ENCODE measurements around the gene ZFY. TPM values are rescaled to one million over a fixed set of nuclear protein-coding genes. Genes with fewer than 3 reads are reported as not detected.

The ZFY gene
- total RNA-seq, 1 experiment from 2014 or later, result 3.5 TPM

- TF ChIP-seq MAX (IDR thresholded peaks at IDR 0.05) (no peak), CBX3 (IDR thresholded peaks at IDR 0.05; ENCODE audit: low read depth) (no peak), FOSL1 (IDR thresholded peaks at IDR 0.05; ENCODE audit: low read depth) (no peak), RAD21 (IDR thresholded peaks at IDR 0.05; ENCODE audit: low read depth) (no peak)
These were observed 30.4 kb downstream of the ZFY start (continued) for GRCh38 chrY:2965629-2966028.

- POLR2A ChIA-PET, result no interaction called here
- no peak overlapping the region for H3K4me2 ChIP-seq (ENCODE audit: low read length)
- H3K4me3 ChIP-seq (replicated peaks in 1 of 2; ENCODE audit: low read depth in 1 of 2, low read length in 2 of 2), result no peak overlapping the region
- no peaks in the 10 kb centered on the region for H3K36me3 ChIP-seq (ENCODE audit: control insufficient read depth in 1 of 2, insufficient read depth in 2 of 2, low read length in 2 of 2)
- DNase-seq (ENCODE audit: low read depth, low spot score) (no peak), ATAC-seq (no peak)
- RAD21 ChIA-PET (ENCODE audit: low non-redundant PET in 1 of 2, low total read pairs in 2 of 2, uncharacterized antibody in 2 of 2, unreplicated experiment in 2 of 2), result no interaction called here
- H3K27ac ChIP-seq (ENCODE audit: low read depth, low read length), result no peak overlapping the region
- H2AFZ ChIP-seq (ENCODE audit: low read depth, low read length, poor library complexity, severe bottlenecking), result no peak overlapping the region
- no peaks in the 10 kb centered on the region for H3K79me2 ChIP-seq (ENCODE audit: insufficient read depth, low read length)
- intact Hi-C loops (cut with micrococcal nuclease), result no loop called here
- H4K20me1 ChIP-seq (ENCODE audit: insufficient read depth), result no peaks in the 10 kb centered on the region
- TF ChIP-seq EZH2 (IDR thresholded peaks at IDR 0.05) (no peak), ZFX (IDR thresholded peaks at IDR 0.05) (no peak), MAX (IDR thresholded peaks at IDR 0.05) (no peak), EZH2phosphoT487 (IDR thresholded peaks at IDR 0.05; ENCODE audit: borderline replicate concordance) (no peak), ELF1 (IDR thresholded peaks at IDR 0.05; ENCODE audit: borderline replicate concordance, low read depth) (no peak), FOSL1 (IDR thresholded peaks at IDR 0.05; ENCODE audit: low read depth) (no peak), SRF (IDR thresholded peaks at IDR 0.05; ENCODE audit: low read depth) (no peak), POLR2A (IDR thresholded peaks at IDR 0.05; ENCODE audit: borderline replicate concordance, extremely low read depth, insufficient read depth, insufficient read length) (no peak)
- H3K9me3 ChIP-seq (ENCODE audit: control insufficient read depth in 1 of 2, insufficient read depth in 1 of 2, low read depth in 1 of 2, low read length in 2 of 2), result no peaks in the 10 kb centered on the region
- no TSS peak for BruUV-seq (replicated peaks)
- H3K27me3 ChIP-seq (ENCODE audit: insufficient read depth, low read length), result no peaks in the 10 kb centered on the region
- peaks cover 0 to 3% of the 10 kb centered on the region in 2 experiments; a peak in 1 of 4 replicates for H3K4me1 ChIP-seq (ENCODE audit: control insufficient read depth in 1 of 2, insufficient read depth in 2 of 2, low read length in 2 of 2)
- no peak overlapping the region for H3K9ac ChIP-seq (ENCODE audit: low read length)
- CTCF ChIA-PET, result no interaction called here
- no peaks in the 10 kb centered on the region for H3K9me2 ChIP-seq (ENCODE audit: insufficient read depth)
These were observed 34.4 kb downstream of the ZFY start for GRCh38 chrY:2969561-2969960.

GRCh38 chrY:2972708-2973107, 37.5 kb downstream of the ZFY start:
- no TSS peak for BruUV-seq (replicated peaks)
- H3K9ac ChIP-seq (ENCODE audit: low read length), result no peak overlapping the region

More at GRCh38 chrY:2972708-2973107, 37.5 kb downstream of the ZFY start:
- RAD21 ChIA-PET (ENCODE audit: low non-redundant PET in 1 of 2, low total read pairs in 2 of 2, uncharacterized antibody in 2 of 2, unreplicated experiment in 2 of 2), result no interaction called here
- H3K4me3 ChIP-seq (replicated peaks in 1 of 2; ENCODE audit: low read depth in 1 of 2, low read length in 2 of 2), result no peak overlapping the region
- H3K9me2 ChIP-seq (ENCODE audit: insufficient read depth), result no peaks in the 10 kb centered on the region
- no peak for TF ChIP-seq RAD21 (IDR thresholded peaks at IDR 0.05; ENCODE audit: low read depth)
- no peak for TF ChIP-seq EZH2 (IDR thresholded peaks at IDR 0.05)
- no peak for TF ChIP-seq ZBTB33 (IDR thresholded peaks at IDR 0.05; ENCODE audit: extremely low read depth, insufficient replicate concordance, low read length)
- no peak for TF ChIP-seq YY1 (IDR thresholded peaks at IDR 0.05; ENCODE audit: extremely low read depth, insufficient replicate concordance, low read depth, low read length)
- TF ChIP-seq JUND (IDR thresholded peaks at IDR 0.05), result no peak
- POLR2A ChIA-PET, result no interaction called here
- intact Hi-C loops (cut with micrococcal nuclease), result no loop called here
- H2AFZ ChIP-seq (ENCODE audit: low read depth, low read length, poor library complexity, severe bottlenecking), result no peak overlapping the region
- CTCF ChIA-PET, result no interaction called here
- H3K27ac ChIP-seq (ENCODE audit: low read depth, low read length), result no peak overlapping the region
- H3K4me2 ChIP-seq (ENCODE audit: low read length), result no peak overlapping the region
- H4K20me1 ChIP-seq (ENCODE audit: insufficient read depth), result no peaks in the 10 kb centered on the region
- peaks cover 0 to 3% of the 10 kb centered on the region in 2 experiments; a peak in 1 of 4 replicates for H3K4me1 ChIP-seq (ENCODE audit: control insufficient read depth in 1 of 2, insufficient read depth in 2 of 2, low read length in 2 of 2)
- H3K36me3 ChIP-seq (ENCODE audit: control insufficient read depth in 1 of 2, insufficient read depth in 2 of 2, low read length in 2 of 2), result no peaks in the 10 kb centered on the region
- DNase-seq (ENCODE audit: low read depth, low spot score), result no peak
- no peaks in the 10 kb centered on the region for H3K79me2 ChIP-seq (ENCODE audit: insufficient read depth, low read length)
- no peaks in the 10 kb centered on the region for H3K9me3 ChIP-seq (ENCODE audit: control insufficient read depth in 1 of 2, insufficient read depth in 1 of 2, low read depth in 1 of 2, low read length in 2 of 2)
- no peak for ATAC-seq
- H3K27me3 ChIP-seq (ENCODE audit: insufficient read depth, low read length), result no peaks in the 10 kb centered on the region

Data from HCT116 (cell line).